C4-2B (cell line): Measurements from ENCODE around the gene SCG5.

Source experiments
- ZFX ChIP-seq: fragments of 450-650 bp; IDR thresholded peaks from 2 replicates; pipeline ENCODE4 v1.6.1; 2017
- TF ChIP-seq, protein P1 (sequence below): fragments of 450-650 bp; conservative IDR thresholded peaks from 2 replicates; pipeline ENCODE4 v1.5.1; 2017; ENCODE audit warnings: mild to moderate bottlenecking

- TF ChIP-seq, protein P1, sequence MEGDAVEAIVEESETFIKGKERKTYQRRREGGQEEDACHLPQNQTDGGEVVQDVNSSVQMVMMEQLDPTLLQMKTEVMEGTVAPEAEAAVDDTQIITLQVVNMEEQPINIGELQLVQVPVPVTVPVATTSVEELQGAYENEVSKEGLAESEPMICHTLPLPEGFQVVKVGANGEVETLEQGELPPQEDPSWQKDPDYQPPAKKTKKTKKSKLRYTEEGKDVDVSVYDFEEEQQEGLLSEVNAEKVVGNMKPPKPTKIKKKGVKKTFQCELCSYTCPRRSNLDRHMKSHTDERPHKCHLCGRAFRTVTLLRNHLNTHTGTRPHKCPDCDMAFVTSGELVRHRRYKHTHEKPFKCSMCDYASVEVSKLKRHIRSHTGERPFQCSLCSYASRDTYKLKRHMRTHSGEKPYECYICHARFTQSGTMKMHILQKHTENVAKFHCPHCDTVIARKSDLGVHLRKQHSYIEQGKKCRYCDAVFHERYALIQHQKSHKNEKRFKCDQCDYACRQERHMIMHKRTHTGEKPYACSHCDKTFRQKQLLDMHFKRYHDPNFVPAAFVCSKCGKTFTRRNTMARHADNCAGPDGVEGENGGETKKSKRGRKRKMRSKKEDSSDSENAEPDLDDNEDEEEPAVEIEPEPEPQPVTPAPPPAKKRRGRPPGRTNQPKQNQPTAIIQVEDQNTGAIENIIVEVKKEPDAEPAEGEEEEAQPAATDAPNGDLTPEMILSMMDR, result no peak
- no peak for TF ChIP-seq ZFX
Measured at GRCh38 chr15:32700501-32701150, 59.1 kb downstream of the SCG5 start.
